Measurements from ENCODE around the gene RALGAPA2. TPM values are rescaled to one million over a fixed set of nuclear protein-coding genes. Genes with fewer than 3 reads are reported as not detected.

Gene RALGAPA2
- total RNA-seq, 1 donor, result 6.2 TPM

DNA sequence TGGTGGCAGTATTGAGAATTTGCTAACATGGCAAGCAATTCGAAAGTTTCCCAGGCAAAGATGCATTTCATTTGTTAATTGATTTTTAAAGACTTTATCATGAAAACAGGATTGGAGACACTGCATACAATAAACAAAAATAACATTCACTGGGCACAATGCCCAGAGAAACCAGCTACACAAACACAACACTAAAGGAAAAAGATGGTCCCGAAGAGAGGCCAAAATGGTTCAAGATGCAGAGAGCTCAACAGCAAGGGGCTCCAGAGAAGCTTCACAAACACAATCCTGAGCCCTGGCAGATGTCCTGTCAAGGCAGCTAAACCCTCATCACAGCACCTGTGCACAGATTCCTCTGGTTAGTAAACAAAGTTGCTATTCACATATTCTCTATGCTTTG lies 265.2 kb downstream of the RALGAPA2 start:
- no peaks in the 10 kb centered on the region for H3K4me1 ChIP-seq (ENCODE audit: insufficient read depth, low read length)
- TF ChIP-seq, protein P1, sequence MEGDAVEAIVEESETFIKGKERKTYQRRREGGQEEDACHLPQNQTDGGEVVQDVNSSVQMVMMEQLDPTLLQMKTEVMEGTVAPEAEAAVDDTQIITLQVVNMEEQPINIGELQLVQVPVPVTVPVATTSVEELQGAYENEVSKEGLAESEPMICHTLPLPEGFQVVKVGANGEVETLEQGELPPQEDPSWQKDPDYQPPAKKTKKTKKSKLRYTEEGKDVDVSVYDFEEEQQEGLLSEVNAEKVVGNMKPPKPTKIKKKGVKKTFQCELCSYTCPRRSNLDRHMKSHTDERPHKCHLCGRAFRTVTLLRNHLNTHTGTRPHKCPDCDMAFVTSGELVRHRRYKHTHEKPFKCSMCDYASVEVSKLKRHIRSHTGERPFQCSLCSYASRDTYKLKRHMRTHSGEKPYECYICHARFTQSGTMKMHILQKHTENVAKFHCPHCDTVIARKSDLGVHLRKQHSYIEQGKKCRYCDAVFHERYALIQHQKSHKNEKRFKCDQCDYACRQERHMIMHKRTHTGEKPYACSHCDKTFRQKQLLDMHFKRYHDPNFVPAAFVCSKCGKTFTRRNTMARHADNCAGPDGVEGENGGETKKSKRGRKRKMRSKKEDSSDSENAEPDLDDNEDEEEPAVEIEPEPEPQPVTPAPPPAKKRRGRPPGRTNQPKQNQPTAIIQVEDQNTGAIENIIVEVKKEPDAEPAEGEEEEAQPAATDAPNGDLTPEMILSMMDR (IDR thresholded peaks at IDR 0.05; ENCODE audit: extremely low read depth, low read depth, low read length), result no peak

GRCh38 chr20:20446425-20447015 lies 265.9 kb downstream of the RALGAPA2 start:
- no peaks in the 10 kb centered on the region for H3K79me2 ChIP-seq (ENCODE audit: insufficient read depth, low read length)
- TF ChIP-seq, protein P1 (IDR thresholded peaks at IDR 0.05; ENCODE audit: extremely low read depth, low read depth, low read length), result no peak
- no peaks in the 10 kb centered on the region for H4K20me1 ChIP-seq (ENCODE audit: insufficient read depth, low read length)
- no peak overlapping the region for H2AFZ ChIP-seq (ENCODE audit: low read length)
- no peak overlapping the region for H3K4me3 ChIP-seq (ENCODE audit: insufficient read depth, low read length)
- DNase-seq (ENCODE audit: insufficient read length, low spot score, missing footprints), result no peak
- H3K36me3 ChIP-seq (ENCODE audit: insufficient read depth, low read length), result no peaks in the 10 kb centered on the region
- no peak overlapping the region for H3K4me2 ChIP-seq (ENCODE audit: insufficient read depth, low read length)
- no peak overlapping the region for H3K27ac ChIP-seq (ENCODE audit: low read depth, low read length)
- no peaks in the 10 kb centered on the region for H3K4me1 ChIP-seq (ENCODE audit: insufficient read depth, low read length)
- H3K27me3 ChIP-seq (ENCODE audit: insufficient read depth, low read length), result no peaks in the 10 kb centered on the region
- H3K9me3 ChIP-seq (ENCODE audit: low read depth, low read length), result no peaks in the 10 kb centered on the region

More for the DNA sequence above, 265.2 kb downstream of the RALGAPA2 start:
- H3K27ac ChIP-seq (ENCODE audit: low read depth, low read length), result no peak overlapping the region
- no peak overlapping the region for H2AFZ ChIP-seq (ENCODE audit: low read length)
- H4K20me1 ChIP-seq (ENCODE audit: insufficient read depth, low read length), result no peaks in the 10 kb centered on the region
- DNase-seq (ENCODE audit: insufficient read length, low spot score, missing footprints), result no peak
- no peaks in the 10 kb centered on the region for H3K9me3 ChIP-seq (ENCODE audit: low read depth, low read length)
- no peaks in the 10 kb centered on the region for H3K36me3 ChIP-seq (ENCODE audit: insufficient read depth, low read length)
- H3K27me3 ChIP-seq (ENCODE audit: insufficient read depth, low read length), result no peaks in the 10 kb centered on the region
- H3K4me2 ChIP-seq (ENCODE audit: insufficient read depth, low read length), result no peak overlapping the region
- no peak overlapping the region for H3K4me3 ChIP-seq (ENCODE audit: insufficient read depth, low read length)
- H3K79me2 ChIP-seq (ENCODE audit: insufficient read depth, low read length), result no peaks in the 10 kb centered on the region

GRCh38 chr20:20446001-20446400 lies 266.4 kb downstream of the RALGAPA2 start:
- Histone ChIP-seq H3K4me3 (ENCODE audit: insufficient read depth, low read length) (no peak overlapping the region), H3K4me1 (ENCODE audit: insufficient read depth, low read length) (no peaks in the 10 kb centered on the region), H3K27ac (ENCODE audit: low read depth, low read length) (no peak overlapping the region), H3K9me3 (ENCODE audit: low read depth, low read length) (no peaks in the 10 kb centered on the region), H2AFZ (ENCODE audit: low read length) (no peak overlapping the region), H3K79me2 (ENCODE audit: insufficient read depth, low read length) (no peaks in the 10 kb centered on the region), H3K36me3 (ENCODE audit: insufficient read depth, low read length) (no peaks in the 10 kb centered on the region), H3K27me3 (ENCODE audit: insufficient read depth, low read length) (no peaks in the 10 kb centered on the region), H3K4me2 (ENCODE audit: insufficient read depth, low read length) (no peak overlapping the region), H4K20me1 (ENCODE audit: insufficient read depth, low read length) (no peaks in the 10 kb centered on the region)
- TF ChIP-seq, protein P1 (IDR thresholded peaks at IDR 0.05; ENCODE audit: extremely low read depth, low read depth, low read length), result no peak
- no peak for DNase-seq (ENCODE audit: insufficient read length, low spot score, missing footprints)

GRCh38 chr20:20443504-20443903 lies 268.9 kb downstream of the RALGAPA2 start:
- H2AFZ ChIP-seq (ENCODE audit: low read length), result no peak overlapping the region
- no peaks in the 10 kb centered on the region for H3K27me3 ChIP-seq (ENCODE audit: insufficient read depth, low read length)
- no peaks in the 10 kb centered on the region for H3K4me1 ChIP-seq (ENCODE audit: insufficient read depth, low read length)
- no peaks in the 10 kb centered on the region for H3K9me3 ChIP-seq (ENCODE audit: low read depth, low read length)
- H4K20me1 ChIP-seq (ENCODE audit: insufficient read depth, low read length), result no peaks in the 10 kb centered on the region
- H3K36me3 ChIP-seq (ENCODE audit: insufficient read depth, low read length), result no peaks in the 10 kb centered on the region
- DNase-seq (ENCODE audit: insufficient read length, low spot score, missing footprints), result no peak
- H3K79me2 ChIP-seq (ENCODE audit: insufficient read depth, low read length), result no peaks in the 10 kb centered on the region
- no peak overlapping the region for H3K4me3 ChIP-seq (ENCODE audit: insufficient read depth, low read length)
- TF ChIP-seq, protein P1 (IDR thresholded peaks at IDR 0.05; ENCODE audit: extremely low read depth, low read depth, low read length), result no peak
- H3K4me2 ChIP-seq (ENCODE audit: insufficient read depth, low read length), result no peak overlapping the region
- H3K27ac ChIP-seq (ENCODE audit: low read depth, low read length), result no peak overlapping the region

Measured in osteoblast (primary cell).